Measurements from ENCODE around the gene TNFRSF13B.
"Not testable (repeated sequence)": the region's sequence is repeated elsewhere in the genome, so short reads cannot be mapped to it uniquely, and the experiment has no call there.

TNFRSF13B gene

DNA sequence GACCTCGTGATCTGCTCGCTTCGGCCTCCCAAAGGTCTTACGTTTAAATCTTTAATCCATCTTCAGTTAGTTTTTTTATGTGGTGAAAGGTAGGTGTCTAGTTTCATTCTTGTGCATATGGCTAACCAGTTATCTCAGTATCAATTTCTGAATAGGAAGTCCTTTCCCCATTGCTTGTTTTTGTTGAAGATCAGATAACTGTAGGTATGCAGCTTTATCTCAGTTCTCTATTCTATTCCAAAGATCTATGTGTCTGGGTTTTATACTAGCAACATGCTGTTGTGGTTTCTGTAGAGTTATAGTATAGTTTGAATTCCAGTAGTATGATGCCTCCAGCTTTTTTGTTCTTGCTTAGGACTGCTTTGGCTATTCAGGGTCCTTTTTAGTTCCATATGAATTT, 65.2 kb downstream of the TNFRSF13B start:
- DNase-seq, result no peak

DNA sequence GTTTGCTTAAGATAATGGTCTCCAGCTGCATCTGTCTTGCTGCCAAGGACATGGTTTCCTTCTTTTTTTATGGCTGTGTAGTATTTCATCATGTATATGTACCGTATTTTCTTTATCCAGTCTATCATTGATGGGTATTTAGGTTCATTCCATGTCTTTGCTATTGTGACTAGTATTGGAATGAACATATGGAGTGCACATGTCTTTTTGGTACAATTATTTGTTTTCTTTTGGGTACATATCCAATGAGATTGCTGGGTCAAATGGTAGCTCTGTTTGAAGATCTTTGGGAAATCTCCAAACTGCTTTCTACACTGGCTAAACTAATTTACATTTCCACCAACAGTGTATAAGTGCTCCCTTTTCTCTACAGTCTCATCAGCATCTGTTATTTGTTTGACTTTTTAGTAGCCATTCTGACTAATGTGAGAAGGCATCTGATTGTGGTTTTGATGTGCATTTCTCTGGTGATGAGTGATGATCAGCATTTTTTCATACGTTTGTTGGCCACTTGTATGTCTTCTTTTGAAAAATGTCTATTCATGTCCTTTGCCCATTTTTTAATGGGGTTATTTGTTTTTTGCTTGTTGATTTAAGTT, 66.2 kb downstream of the TNFRSF13B start:
- no peak for DNase-seq

GRCh38 chr17:16903070-16903469, 68.8 kb downstream of the TNFRSF13B start:
- not testable (repeated sequence) for DNase-seq

DNA sequence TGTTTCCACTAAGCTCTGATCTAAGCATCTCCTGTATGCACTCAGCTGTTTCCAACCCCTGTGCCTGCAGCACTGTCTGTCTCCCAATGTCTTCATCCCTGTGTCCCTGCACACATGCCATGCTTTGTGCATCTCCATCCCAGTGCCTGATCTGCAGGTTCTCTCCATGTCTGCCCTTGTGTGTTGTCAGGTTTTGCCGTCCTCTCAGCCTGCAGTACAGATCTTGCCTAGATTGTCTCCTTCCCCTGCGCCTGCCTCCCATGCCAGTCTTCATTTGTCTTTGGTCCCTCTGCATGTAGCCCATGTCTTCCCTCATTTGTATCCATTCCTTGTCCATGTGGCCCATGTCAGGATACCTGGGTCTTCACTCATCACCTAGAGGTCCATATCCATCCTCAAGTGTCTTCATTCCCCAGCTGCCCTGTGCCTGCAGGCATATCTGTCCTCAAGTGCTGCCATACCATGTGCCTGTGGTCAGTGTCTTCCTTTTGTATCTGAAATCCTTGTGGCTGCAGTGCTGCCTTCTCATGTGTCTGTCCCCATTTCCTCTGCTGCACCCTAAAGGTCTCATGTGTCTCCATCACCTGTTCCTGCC, 71.5 kb downstream of the TNFRSF13B start:
- DNase-seq, result no peak

DNA sequence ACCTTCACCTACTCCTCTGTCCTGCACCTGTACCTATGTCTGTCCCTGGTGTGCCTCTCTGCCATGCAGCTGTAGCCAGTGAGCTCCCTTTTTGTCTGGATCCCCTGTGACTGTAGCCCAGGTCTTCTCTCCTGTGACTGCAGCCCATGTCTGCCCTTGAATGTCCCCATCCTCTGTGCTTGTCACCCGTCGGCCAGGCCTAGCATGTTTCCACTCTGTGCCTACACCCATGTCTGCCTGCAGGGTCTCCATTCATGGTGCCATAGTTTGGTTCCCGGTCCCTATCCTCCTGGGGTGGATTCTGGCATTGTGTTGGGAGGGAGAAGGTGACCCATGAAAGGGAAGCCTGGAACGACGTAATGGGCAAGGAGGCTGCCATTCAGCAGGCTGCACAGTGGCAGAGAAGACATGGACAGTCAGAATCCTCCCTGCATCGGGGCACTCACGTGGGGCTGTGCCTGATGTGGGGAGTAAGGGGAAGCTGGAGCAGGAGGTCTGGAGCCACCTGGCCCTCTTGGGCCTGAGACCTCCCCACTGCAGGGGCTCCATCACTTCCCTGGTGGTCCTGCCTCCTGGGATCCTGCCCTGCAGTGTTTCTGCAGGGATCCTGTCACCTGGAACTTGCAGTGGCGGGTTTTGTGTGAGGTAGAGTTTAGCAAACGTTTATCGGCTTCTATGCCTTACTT, 74.6 kb downstream of the TNFRSF13B start:
- not testable (repeated sequence) for DNase-seq

GRCh38 chr17:16896235-16896634, 75.7 kb downstream of the TNFRSF13B start:
- not testable (repeated sequence) for DNase-seq

GRCh38 chr17:16893527-16893926, 78.4 kb downstream of the TNFRSF13B start:
- DNase-seq, result not testable (repeated sequence)

GRCh38 chr17:16892876-16893454, 79.0 kb downstream of the TNFRSF13B start:
- not testable (repeated sequence) for DNase-seq

GRCh38 chr17:16889088-16889465, 82.8 kb downstream of the TNFRSF13B start:
- no peak for DNase-seq
